GM18520 (cell line): Measurements from ENCODE around the gene STX10.
A peak's percentile ranks its signal among the peaks of the same experiment; 100 is the strongest.
"Not testable (repeated sequence)": the region's sequence is repeated elsewhere in the genome, so short reads cannot be mapped to it uniquely, and the experiment has no call there.

ENCODE experiments used
- ATAC-seq: cut with Tn5 transposase; IDR thresholded peaks from one replicate; pipeline ENCODE4 v1.9.1; 2021; ENCODE audit not compliant: unreplicated experiment

Gene STX10

GRCh38 chr19:13150187-13150930, at the start of gene STX10, which contains the start of gene IER2:
STX10 (minus strand) TSS chr19:13150375; CDS start chr19:13150173, 202 bp downstream.
IER2 (plus strand) TSS chr19:13150411; CDS start chr19:13153187, 2,776 bp downstream.
- peak; percentile 26 for ATAC-seq

GRCh38 chr19:13198634-13199033, 48.5 kb upstream of the STX10 start:
- ATAC-seq: no peak

GRCh38 chr19:13195678-13196077, 45.5 kb upstream of the STX10 start:
- no peak for ATAC-seq

- ATAC-seq: no peak
Measured at GRCh38 chr19:13190781-13191540, 40.8 kb upstream of the STX10 start.

GRCh38 chr19:13189600-13189999, 39.4 kb upstream of the STX10 start:
- no peak for ATAC-seq

GRCh38 chr19:13187419-13187818, 37.2 kb upstream of the STX10 start:
- ATAC-seq: no peak

- ATAC-seq: not testable (repeated sequence)
Measured at GRCh38 chr19:13186688-13187087, 36.5 kb upstream of the STX10 start.

GRCh38 chr19:13185763-13186657, 35.8 kb upstream of the STX10 start:
- not testable (repeated sequence) for ATAC-seq

- not testable (repeated sequence) for ATAC-seq
Measured at GRCh38 chr19:13184926-13185325, 34.8 kb upstream of the STX10 start.

- no peak for ATAC-seq
Measured at GRCh38 chr19:13181747-13182388, 31.7 kb upstream of the STX10 start.

- ATAC-seq: not testable (repeated sequence)
Measured at GRCh38 chr19:13178291-13178690, 28.1 kb upstream of the STX10 start.

GRCh38 chr19:13177584-13177983, 27.4 kb upstream of the STX10 start:
- ATAC-seq: not testable (repeated sequence)

- no peak for ATAC-seq
Measured at GRCh38 chr19:13176345-13176744, 26.2 kb upstream of the STX10 start.

GRCh38 chr19:13173139-13173737, 23.1 kb upstream of the STX10 start:
- no peak for ATAC-seq

GRCh38 chr19:13172346-13173138, 22.4 kb upstream of the STX10 start:
- ATAC-seq: no peak

- ATAC-seq: no peak
Measured at GRCh38 chr19:13171146-13171545, 21.0 kb upstream of the STX10 start.

GRCh38 chr19:13169769-13170168, 19.6 kb upstream of the STX10 start:
- ATAC-seq: no peak

- not testable (repeated sequence) for ATAC-seq
Measured at GRCh38 chr19:13166151-13166550, 16.0 kb upstream of the STX10 start.
